HepG2 (cell line): ENCODE results near the gene LMTK2. TPM values are rescaled to one million over a fixed set of nuclear protein-coding genes. Genes with fewer than 3 reads are reported as not detected.

Experiments used
- CHD4 ChIP-seq: fragments of 200-600 bp; sonication (generic); IDR thresholded peaks from 2 replicates; pipeline ENCODE4 v1.7.0; 2017; ENCODE audit warnings: mild to moderate bottlenecking, low read length, borderline replicate concordance
- ELF4 ChIP-seq: sonication (generic); formaldehyde crosslinking; IDR thresholded peaks from 2 replicates; pipeline ENCODE4 v1.5.0; 2020; ENCODE audit warnings: missing genetic modification reagents, mild to moderate bottlenecking, moderate library complexity, borderline replicate concordance
- FOXM1 ChIP-seq: sonication (generic); formaldehyde crosslinking; IDR thresholded peaks from 2 replicates; pipeline ENCODE4 v1.5.0; 2020; ENCODE audit warnings: missing genetic modification reagents
- ISL2 ChIP-seq: sonication (generic); formaldehyde crosslinking; IDR thresholded peaks from 2 replicates; pipeline ENCODE4 v1.5.0; 2020; ENCODE audit warnings: missing genetic modification reagents
- KDM4B ChIP-seq: sonication (generic); formaldehyde crosslinking; IDR thresholded peaks from 2 replicates; pipeline ENCODE4 v1.4.0; 2020; ENCODE audit warnings: missing genetic modification reagents
- KLF11 ChIP-seq: IDR thresholded peaks from 2 replicates; pipeline ENCODE4 v1.6.1; 2016; ENCODE audit warnings: missing compliant biosample characterization
- NR2F2 ChIP-seq: IDR thresholded peaks from 2 replicates; pipeline ENCODE4 v1.6.1; 2012; ENCODE audit warnings: low read depth, inconsistent platforms, borderline replicate concordance
- PAF1 ChIP-seq: IDR thresholded peaks from 2 replicates; pipeline ENCODE4 v1.6.1; 2016; ENCODE audit warnings: missing genetic modification reagents, missing compliant biosample characterization
- SMAD3 ChIP-seq: sonication (generic); formaldehyde crosslinking; IDR thresholded peaks from 2 replicates; pipeline ENCODE4 v1.4.0; 2020; ENCODE audit warnings: missing genetic modification reagents
- SOX6 ChIP-seq, 2 experiments: fragments of 450-650 bp in 1 of 2; sonication (generic) in 1 of 2; formaldehyde crosslinking in 1 of 2; IDR thresholded peaks; 2 replicates each; pipeline versions ENCODE4 v1.4.0 to v1.6.1; 2017 to 2020; ENCODE audit warnings: antibody characterized with exemption in 1 of 2, mild to moderate bottlenecking in 1 of 2, missing genetic modification reagents in 1 of 2
- XRCC5 ChIP-seq: fragments of 200-400 bp; formaldehyde crosslinking; optimal IDR thresholded peaks from 2 replicates; pipeline ENCODE3; 2017; ENCODE audit warnings: mild to moderate bottlenecking, low read length
- ZBTB3 ChIP-seq: sonication (generic); formaldehyde crosslinking; IDR thresholded peaks from 2 replicates; pipeline ENCODE4 v1.4.0; 2020; ENCODE audit warnings: low read depth, mild to moderate bottlenecking, moderate library complexity, missing genetic modification reagents, borderline replicate concordance
- ZIK1 ChIP-seq: sonication (generic); formaldehyde crosslinking; IDR thresholded peaks from 2 replicates; pipeline ENCODE4 v1.5.0; 2020; ENCODE audit warnings: mild to moderate bottlenecking, low read depth, missing genetic modification reagents, borderline replicate concordance
- ZKSCAN8 ChIP-seq: IDR thresholded peaks from 2 replicates; pipeline ENCODE4 v1.6.1; 2016; ENCODE audit warnings: borderline replicate concordance, missing genetic modification reagents, missing compliant biosample characterization
- ZNF557 ChIP-seq: sonication (generic); formaldehyde crosslinking; IDR thresholded peaks from 2 replicates; pipeline ENCODE4 v1.4.0; 2020; ENCODE audit warnings: missing genetic modification reagents
- ZNF563 ChIP-seq: sonication (generic); formaldehyde crosslinking; IDR thresholded peaks from 2 replicates; pipeline ENCODE4 v1.8.0; 2022; ENCODE audit warnings: mild to moderate bottlenecking, moderate library complexity, missing genetic modification reagents
- ZNF724P ChIP-seq: sonication (generic); formaldehyde crosslinking; IDR thresholded peaks from 2 replicates; pipeline ENCODE4 v1.8.0; 2022; ENCODE audit warnings: missing genetic modification reagents, borderline replicate concordance
- polyA plus RNA-seq, 8 experiments: library from polyadenylated mRNA; depleted of rRNA in 3 of 8; stranded (reverse) in 7 of 8; unstranded in 1 of 8; fragments of >200 nt; fragmentation: Illumina TruSeq in 4 of 8; extraction: Trizol in 4 of 8; gene quantifications; 2 replicates each; pipeline versions ENCODE4 v1.2.1 to v1.2.3, GENCODE V29; 2011 to 2016; ENCODE audit warnings: low read depth in 4 of 8, missing spikeins in 1 of 8, mixed read lengths in 1 of 8; ENCODE audit not compliant: insufficient read depth in 1 of 8
- total RNA-seq, 5 experiments: library from RNA; depleted of rRNA; stranded (reverse); fragments of >200 nt; fragmentation: Illumina TruSeq; extraction: Trizol; gene quantifications; 2 replicates each; pipeline ENCODE4 v1.2.3, GENCODE V29; 2016; ENCODE audit warnings: low read depth in 1 of 5
- TF ChIP-seq, protein P1 (sequence below): sonication (generic); formaldehyde crosslinking; IDR thresholded peaks from 2 replicates; pipeline ENCODE4 v1.5.0; 2020; ENCODE audit warnings: mild to moderate bottlenecking, missing genetic modification reagents
- TF ChIP-seq, protein P2 (sequence below): sonication (generic); formaldehyde crosslinking; IDR thresholded peaks from 2 replicates; pipeline ENCODE4 v1.5.0; 2020; ENCODE audit warnings: mild to moderate bottlenecking, missing genetic modification reagents, borderline replicate concordance
- TF ChIP-seq, protein P3 (sequence below): IDR thresholded peaks from 2 replicates; pipeline ENCODE4 v1.6.1; 2016; ENCODE audit warnings: mild to moderate bottlenecking
- TF ChIP-seq, protein P4 (sequence below): sonication (generic); formaldehyde crosslinking; IDR thresholded peaks from 2 replicates; pipeline ENCODE4 v1.9.0; 2021; ENCODE audit warnings: missing genetic modification reagents, mild to moderate bottlenecking, borderline replicate concordance

The LMTK2 gene
- total and polyA plus RNA-seq, 2 of the 13 experiments (the other 11 are each of a cell fraction or from before 2014, with no cell fraction given) = 9.5 to 11.7 TPM

DNA sequence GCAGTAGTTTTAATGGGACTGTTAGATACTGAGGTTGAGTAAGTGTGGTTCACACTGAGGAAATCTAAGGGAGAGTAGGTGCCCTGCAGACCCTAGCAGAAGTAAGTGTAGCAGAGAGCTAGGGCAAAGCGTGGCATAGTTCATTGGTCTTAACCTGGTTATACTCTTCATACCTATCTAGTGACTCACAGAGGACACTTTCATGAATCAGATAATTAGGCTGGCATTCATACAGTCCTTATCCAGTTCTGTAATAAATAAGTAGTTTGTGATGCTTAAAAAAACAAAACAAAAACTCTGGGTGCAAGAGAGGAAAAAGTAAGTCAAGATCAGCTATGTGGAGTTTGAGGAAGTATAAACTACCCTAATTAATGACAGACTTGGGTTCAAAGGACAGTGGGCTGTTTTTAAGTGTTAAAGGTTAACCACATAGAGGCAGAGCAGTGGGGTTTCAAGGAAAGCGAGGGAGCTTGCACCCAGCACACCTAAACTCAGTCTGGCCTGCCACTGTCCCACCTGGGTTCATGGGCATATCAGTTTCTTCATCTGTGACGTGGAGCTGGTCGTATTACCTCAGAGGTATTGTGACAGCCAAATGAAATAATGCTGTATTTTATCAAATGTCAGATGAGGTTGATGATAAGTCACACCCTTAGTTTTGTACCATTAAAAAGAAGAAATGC, 27.1 kb downstream of the LMTK2 start (continued):
- TF ChIP-seq SOX6 (IDR thresholded peaks at IDR 0.05) = no peak
- TF ChIP-seq SOX6 (CRISPR knock-in tag; IDR thresholded peaks at IDR 0.05) = peak; percentile 58; the same call in 1 of the 2 replicates
- TF ChIP-seq NR2F2 = peak; percentile 66
- TF ChIP-seq ELF4 (CRISPR knock-in tag) = no peak
- TF ChIP-seq ZNF563 (CRISPR knock-in tag) = no peak
- peak; percentile 30 for TF ChIP-seq XRCC5
- no peak for TF ChIP-seq KDM4B (CRISPR knock-in tag)
- 0 out of 2 replicates have a peak, but pooled peaks have one; percentile 21 for TF ChIP-seq ZBTB3
- TF ChIP-seq PAF1 (CRISPR knock-in tag) = no peak
- TF ChIP-seq CHD4 = no peak; the same call in 1 of the 2 replicates
- no peak for TF ChIP-seq ZNF557 (CRISPR knock-in tag)
- TF ChIP-seq ZNF724P (CRISPR knock-in tag) = no peak
- TF ChIP-seq, protein P1, sequence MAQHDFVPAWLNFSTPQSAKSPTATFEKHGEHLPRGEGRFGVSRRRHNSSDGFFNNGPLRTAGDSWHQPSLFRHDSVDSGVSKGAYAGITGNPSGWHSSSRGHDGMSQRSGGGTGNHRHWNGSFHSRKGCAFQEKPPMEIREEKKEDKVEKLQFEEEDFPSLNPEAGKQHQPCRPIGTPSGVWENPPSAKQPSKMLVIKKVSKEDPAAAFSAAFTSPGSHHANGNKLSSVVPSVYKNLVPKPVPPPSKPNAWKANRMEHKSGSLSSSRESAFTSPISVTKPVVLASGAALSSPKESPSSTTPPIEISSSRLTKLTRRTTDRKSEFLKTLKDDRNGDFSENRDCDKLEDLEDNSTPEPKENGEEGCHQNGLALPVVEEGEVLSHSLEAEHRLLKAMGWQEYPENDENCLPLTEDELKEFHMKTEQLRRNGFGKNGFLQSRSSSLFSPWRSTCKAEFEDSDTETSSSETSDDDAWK (CRISPR knock-in tag) = no peak
- no peak for TF ChIP-seq FOXM1 (CRISPR knock-in tag)
- TF ChIP-seq, protein P2, sequence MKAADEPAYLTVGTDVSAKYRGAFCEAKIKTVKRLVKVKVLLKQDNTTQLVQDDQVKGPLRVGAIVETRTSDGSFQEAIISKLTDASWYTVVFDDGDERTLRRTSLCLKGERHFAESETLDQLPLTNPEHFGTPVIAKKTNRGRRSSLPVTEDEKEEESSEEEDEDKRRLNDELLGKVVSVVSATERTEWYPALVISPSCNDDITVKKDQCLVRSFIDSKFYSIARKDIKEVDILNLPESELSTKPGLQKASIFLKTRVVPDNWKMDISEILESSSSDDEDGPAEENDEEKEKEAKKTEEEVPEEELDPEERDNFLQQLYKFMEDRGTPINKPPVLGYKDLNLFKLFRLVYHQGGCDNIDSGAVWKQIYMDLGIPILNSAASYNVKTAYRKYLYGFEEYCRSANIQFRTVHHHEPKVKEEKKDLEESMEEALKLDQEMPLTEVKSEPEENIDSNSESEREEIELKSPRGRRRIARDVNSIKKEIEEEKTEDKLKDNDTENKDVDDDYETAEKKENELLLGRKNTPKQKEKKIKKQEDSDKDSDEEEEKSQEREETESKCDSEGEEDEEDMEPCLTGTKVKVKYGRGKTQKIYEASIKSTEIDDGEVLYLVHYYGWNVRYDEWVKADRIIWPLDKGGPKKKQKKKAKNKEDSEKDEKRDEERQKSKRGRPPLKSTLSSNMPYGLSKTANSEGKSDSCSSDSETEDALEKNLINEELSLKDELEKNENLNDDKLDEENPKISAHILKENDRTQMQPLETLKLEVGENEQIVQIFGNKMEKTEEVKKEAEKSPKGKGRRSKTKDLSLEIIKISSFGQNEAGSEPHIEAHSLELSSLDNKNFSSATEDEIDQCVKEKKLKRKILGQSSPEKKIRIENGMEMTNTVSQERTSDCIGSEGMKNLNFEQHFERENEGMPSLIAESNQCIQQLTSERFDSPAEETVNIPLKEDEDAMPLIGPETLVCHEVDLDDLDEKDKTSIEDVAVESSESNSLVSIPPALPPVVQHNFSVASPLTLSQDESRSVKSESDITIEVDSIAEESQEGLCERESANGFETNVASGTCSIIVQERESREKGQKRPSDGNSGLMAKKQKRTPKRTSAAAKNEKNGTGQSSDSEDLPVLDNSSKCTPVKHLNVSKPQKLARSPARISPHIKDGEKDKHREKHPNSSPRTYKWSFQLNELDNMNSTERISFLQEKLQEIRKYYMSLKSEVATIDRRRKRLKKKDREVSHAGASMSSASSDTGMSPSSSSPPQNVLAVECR (CRISPR knock-in tag) = peak; percentile 24; the same call in 1 of the 2 replicates
- no peak for TF ChIP-seq KLF11 (CRISPR knock-in tag)
- TF ChIP-seq, protein P3, sequence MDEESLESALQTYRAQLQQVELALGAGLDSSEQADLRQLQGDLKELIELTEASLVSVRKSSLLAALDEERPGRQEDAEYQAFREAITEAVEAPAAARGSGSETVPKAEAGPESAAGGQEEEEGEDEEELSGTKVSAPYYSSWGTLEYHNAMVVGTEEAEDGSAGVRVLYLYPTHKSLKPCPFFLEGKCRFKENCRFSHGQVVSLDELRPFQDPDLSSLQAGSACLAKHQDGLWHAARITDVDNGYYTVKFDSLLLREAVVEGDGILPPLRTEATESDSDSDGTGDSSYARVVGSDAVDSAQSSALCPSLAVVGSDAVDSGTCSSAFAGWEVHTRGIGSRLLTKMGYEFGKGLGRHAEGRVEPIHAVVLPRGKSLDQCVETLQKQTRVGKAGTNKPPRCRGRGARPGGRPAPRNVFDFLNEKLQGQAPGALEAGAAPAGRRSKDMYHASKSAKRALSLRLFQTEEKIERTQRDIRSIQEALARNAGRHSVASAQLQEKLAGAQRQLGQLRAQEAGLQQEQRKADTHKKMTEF (CRISPR knock-in tag) = peak; percentile 63; the same call in 1 of the 2 replicates
- peak; percentile 35 for TF ChIP-seq SMAD3 (CRISPR knock-in tag)
- TF ChIP-seq ZKSCAN8 = 0 out of 2 replicates have a peak, but pooled peaks have one; percentile 53
- 0 out of 2 replicates have a peak, but pooled peaks have one; percentile 39 for TF ChIP-seq ISL2
- TF ChIP-seq ZIK1 (CRISPR knock-in tag) = no peak
- TF ChIP-seq, protein P4, sequence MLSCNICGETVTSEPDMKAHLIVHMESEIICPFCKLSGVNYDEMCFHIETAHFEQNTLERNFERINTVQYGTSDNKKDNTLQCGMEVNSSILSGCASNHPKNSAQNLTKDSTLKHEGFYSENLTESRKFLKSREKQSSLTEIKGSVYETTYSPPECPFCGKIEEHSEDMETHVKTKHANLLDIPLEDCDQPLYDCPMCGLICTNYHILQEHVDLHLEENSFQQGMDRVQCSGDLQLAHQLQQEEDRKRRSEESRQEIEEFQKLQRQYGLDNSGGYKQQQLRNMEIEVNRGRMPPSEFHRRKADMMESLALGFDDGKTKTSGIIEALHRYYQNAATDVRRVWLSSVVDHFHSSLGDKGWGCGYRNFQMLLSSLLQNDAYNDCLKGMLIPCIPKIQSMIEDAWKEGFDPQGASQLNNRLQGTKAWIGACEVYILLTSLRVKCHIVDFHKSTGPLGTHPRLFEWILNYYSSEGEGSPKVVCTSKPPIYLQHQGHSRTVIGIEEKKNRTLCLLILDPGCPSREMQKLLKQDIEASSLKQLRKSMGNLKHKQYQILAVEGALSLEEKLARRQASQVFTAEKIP (CRISPR knock-in tag) = no peak
